Activated CD4-positive, alpha-beta T cell treated with anti-CD3 and anti-CD28 coated beads for 48 hours (primary cell): ENCODE results near the gene LTA.

Source experiments
- DNase-seq: peaks from one replicate; pipeline ENCODE4 v3.0.0-alpha.2; 2020

Gene LTA

DNA sequence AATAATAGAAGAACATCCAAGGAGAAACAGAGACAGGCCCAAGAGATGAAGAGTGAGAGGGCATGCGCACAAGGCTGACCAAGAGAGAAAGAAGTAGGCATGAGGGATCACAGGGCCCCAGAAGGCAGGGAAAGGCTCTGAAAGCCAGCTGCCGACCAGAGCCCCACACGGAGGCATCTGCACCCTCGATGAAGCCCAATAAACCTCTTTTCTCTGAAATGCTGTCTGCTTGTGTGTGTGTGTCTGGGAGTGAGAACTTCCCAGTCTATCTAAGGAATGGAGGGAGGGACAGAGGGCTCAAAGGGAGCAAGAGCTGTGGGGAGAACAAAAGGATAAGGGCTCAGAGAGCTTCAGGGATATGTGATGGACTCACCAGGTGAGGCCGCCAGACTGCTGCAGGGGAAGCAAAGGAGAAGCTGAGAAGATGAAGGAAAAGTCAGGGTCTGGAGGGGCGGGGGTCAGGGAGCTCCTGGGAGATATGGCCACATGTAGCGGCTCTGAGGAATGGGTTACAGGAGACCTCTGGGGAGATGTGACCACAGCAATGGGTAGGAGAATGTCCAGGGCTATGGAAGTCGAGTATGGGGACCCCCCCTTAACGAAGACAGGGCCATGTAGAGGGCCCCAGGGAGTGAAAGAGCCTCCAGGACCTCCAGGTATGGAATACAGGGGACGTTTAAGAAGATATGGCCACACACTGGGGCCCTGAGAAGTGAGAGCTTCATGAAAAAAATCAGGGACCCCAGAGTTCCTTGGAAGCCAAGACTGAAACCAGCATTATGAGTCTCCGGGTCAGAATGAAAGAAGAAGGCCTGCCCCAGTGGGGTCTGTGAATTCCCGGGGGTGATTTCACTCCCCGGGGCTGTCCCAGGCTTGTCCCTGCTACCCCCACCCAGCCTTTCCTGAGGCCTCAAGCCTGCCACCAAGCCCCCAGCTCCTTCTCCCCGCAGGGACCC lies 2.3 kb downstream of the LTA start:
- peak; percentile 77 for DNase-seq

DNA sequence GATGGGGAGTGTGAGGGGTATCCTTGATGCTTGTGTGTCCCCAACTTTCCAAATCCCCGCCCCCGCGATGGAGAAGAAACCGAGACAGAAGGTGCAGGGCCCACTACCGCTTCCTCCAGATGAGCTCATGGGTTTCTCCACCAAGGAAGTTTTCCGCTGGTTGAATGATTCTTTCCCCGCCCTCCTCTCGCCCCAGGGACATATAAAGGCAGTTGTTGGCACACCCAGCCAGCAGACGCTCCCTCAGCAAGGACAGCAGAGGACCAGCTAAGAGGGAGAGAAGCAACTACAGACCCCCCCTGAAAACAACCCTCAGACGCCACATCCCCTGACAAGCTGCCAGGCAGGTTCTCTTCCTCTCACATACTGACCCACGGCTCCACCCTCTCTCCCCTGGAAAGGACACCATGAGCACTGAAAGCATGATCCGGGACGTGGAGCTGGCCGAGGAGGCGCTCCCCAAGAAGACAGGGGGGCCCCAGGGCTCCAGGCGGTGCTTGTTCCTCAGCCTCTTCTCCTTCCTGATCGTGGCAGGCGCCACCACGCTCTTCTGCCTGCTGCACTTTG lies 3.3 kb downstream of the LTA start, which contains the start of gene TNF:
Gene TNF (plus strand): TSS at position 231 of the 567 bp plus-strand sequence. CDS start 177 bp downstream, at position 408.
- DNase-seq = peak; percentile 92

DNA sequence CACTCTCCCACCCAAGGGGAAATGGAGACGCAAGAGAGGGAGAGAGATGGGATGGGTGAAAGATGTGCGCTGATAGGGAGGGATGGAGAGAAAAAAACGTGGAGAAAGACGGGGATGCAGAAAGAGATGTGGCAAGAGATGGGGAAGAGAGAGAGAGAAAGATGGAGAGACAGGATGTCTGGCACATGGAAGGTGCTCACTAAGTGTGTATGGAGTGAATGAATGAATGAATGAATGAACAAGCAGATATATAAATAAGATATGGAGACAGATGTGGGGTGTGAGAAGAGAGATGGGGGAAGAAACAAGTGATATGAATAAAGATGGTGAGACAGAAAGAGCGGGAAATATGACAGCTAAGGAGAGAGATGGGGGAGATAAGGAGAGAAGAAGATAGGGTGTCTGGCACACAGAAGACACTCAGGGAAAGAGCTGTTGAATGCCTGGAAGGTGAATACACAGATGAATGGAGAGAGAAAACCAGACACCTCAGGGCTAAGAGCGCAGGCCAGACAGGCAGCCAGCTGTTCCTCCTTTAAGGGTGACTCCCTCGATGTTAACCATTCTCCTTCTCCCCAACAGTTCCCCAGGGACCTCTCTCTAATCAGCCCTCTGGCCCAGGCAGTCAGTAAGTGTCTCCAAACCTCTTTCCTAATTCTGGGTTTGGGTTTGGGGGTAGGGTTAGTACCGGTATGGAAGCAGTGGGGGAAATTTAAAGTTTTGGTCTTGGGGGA lies 4.0 kb downstream of the LTA start:
- no peak for DNase-seq

DNA sequence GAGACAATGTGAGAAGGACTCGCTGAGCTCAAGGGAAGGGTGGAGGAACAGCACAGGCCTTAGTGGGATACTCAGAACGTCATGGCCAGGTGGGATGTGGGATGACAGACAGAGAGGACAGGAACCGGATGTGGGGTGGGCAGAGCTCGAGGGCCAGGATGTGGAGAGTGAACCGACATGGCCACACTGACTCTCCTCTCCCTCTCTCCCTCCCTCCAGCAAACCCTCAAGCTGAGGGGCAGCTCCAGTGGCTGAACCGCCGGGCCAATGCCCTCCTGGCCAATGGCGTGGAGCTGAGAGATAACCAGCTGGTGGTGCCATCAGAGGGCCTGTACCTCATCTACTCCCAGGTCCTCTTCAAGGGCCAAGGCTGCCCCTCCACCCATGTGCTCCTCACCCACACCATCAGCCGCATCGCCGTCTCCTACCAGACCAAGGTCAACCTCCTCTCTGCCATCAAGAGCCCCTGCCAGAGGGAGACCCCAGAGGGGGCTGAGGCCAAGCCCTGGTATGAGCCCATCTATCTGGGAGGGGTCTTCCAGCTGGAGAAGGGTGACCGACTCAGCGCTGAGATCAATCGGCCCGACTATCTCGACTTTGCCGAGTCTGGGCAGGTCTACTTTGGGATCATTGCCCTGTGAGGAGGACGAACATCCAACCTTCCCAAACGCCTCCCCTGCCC lies 4.9 kb downstream of the LTA start:
- DNase-seq = peak; percentile 67

DNA sequence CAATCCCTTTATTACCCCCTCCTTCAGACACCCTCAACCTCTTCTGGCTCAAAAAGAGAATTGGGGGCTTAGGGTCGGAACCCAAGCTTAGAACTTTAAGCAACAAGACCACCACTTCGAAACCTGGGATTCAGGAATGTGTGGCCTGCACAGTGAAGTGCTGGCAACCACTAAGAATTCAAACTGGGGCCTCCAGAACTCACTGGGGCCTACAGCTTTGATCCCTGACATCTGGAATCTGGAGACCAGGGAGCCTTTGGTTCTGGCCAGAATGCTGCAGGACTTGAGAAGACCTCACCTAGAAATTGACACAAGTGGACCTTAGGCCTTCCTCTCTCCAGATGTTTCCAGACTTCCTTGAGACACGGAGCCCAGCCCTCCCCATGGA lies 5.5 kb downstream of the LTA start:
- no peak for DNase-seq

DNA sequence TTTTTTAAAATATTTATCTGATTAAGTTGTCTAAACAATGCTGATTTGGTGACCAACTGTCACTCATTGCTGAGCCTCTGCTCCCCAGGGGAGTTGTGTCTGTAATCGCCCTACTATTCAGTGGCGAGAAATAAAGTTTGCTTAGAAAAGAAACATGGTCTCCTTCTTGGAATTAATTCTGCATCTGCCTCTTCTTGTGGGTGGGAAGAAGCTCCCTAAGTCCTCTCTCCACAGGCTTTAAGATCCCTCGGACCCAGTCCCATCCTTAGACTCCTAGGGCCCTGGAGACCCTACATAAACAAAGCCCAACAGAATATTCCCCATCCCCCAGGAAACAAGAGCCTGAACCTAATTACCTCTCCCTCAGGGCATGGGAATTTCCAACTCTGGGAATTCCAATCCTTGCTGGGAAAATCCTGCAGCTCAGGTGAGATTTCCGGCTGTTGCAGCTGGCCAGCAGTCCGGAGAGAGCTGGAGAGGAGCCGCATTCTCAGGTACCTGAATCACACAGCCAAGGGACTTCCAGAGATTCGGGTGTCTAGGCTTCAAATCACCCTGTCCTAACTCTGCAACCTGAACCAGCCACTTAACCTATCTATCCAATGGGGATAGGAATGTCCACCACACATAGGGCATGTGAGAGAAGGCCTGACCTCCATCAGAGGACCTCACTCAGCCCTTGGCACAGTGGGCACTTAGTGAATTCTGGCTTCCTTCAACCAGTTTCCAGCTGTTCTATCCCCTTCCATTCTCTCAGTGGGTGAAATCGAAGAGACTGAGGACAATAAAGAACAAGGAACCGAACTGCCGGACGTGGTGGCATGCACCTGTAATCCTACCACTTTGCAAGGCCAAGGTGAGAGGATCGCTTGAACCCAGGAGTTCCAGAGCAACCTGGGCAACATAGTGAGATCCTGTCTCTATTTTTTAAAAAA lies 6.4 kb downstream of the LTA start:
- DNase-seq = peak; percentile 47

DNA sequence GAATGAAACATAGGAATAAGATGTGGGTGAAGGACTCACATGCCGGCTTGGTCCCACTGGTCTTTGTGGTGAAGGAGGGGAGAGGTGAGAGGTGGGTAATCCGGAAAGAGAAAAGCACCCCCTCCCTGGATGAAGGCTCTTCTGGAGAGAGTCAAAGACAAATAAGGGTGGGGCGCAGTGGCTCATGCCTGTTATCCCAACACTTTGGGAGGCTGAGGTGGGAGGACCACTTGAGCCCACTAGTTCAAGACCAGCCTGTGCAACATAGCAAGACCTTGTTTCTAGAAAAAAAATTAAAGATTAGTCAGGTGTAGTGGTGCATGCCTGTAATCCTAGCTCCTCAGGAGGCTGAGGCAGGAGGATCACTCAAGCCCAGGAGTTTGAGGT lies 7.0 kb downstream of the LTA start:
- peak; percentile 34 for DNase-seq

DNA sequence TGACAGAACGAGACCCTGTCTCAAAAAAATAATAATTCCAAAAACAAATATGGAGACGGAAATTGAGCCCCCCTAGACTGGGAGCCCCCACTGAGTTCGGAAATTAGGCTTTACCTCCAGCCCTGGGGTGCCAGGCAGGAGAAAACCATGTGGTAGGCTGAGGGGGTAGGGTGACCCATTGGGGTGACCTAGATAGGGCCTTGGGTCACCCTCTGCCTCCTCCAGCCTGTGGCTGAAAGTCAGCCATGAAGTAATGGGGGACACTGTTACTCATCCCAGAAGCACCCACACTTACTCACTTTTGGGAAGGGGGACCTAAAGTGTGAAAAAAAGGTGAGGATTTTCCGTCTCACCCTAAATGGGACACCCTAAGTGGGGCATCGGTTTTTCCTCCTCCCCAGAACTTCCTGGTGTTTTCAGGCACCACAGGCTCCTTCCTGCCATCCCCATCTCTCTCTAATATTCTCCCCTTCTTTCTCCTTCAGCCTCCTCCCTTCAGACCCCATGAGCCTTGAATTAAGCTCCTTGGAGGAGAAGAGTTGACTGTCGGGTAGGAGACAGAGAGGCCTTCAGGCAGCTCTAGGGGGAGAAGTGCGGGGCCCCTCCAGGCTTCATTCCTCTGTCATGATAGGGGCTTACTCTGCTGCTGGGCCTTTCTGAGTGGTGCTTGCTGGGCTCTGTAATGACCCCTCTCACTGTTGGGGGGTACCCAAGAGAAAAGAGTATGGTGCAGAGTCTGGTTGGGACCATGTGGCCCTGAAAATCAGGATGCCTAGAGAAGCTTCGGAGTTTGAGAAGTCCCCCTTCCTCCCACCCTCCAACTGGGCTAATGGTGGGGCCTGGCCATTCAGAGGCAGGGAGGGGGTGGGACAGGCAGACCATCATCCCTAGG lies 7.7 kb downstream of the LTA start:
- DNase-seq = peak; percentile 51

DNA sequence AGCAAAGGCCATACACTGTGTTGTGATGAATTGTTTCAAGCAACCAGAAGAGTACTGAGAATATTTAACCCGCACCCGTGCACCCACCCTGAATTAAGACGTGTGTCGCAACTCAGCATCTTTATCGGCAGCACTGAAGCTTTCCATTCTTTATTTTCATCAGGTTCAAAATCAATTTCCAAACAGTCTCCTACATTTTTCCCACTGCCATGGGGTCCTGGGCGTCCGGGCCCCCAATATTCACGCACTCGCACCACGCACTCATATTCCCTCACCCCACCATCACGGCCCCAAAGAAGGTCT lies 8.3 kb downstream of the LTA start:
- DNase-seq = peak; percentile 28

DNA sequence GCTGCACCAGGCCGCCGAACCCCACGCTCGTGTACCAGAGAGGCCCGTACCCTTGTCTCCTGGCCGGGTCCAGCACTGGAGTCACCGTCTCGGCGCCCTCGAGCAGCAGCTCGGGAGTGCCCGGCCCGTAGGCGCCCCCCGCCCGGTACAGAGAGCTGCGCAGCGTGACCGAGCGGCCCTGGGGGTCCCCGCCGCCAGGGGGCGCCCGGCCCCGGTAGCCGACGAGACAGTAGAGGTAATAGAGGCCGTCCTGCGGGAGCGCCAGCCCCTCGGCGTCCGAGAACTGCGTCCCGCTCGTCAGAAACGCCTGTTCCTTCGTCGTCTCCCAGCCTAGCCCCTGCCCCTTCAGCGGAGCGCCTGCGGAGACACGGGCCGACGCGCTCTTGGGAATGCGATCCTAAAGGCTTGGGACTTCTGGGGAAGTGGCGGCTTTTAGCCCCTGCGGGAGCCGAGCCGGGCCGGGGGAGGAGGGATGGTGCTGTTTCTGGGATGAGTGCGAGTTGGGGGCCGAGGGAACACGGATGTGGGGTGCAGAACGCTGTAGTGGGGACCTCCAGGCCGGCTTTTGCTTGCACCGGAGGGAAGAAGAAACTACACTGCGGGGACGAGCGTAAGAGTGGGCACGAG lies 8.8 kb downstream of the LTA start:
- DNase-seq = peak; percentile 92

DNA sequence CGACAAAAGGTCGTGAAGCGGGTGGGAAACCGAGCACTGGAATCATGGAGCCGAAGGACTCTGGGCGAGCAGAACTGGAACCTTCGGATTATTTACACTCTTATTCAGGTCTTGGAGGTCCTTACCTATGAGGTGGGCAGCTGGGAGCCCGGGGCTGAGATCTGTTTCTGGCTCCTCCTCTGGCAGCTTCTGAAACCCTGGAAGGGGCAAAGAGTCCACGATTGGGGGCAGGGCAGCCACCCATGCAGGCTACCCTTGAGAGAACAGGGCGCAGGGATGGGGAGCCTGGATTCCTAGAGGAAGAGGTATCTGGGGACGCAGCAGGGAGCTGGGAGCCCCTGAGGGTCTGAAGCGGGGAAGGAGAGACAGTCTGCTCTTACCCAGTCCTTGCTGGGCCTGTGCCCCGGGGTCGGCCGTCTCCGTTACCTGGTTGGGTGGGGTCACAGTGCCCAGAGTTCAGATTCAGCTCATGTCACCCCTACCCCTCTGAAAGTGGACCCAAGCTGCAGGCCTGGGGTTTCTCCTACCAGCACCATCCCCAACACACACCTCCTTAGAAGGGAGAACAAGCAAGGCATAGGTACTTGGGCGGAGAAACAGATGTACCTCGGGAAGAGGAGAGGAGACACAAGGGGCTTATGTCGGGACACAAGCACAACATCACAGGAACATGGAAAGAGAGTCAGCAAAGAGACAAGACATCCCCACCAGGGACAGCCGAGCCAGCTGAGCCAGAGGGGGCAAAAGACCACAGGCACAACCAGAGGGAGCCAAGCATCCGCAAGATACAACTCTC lies 9.5 kb downstream of the LTA start:
- DNase-seq = peak; percentile 24

DNA sequence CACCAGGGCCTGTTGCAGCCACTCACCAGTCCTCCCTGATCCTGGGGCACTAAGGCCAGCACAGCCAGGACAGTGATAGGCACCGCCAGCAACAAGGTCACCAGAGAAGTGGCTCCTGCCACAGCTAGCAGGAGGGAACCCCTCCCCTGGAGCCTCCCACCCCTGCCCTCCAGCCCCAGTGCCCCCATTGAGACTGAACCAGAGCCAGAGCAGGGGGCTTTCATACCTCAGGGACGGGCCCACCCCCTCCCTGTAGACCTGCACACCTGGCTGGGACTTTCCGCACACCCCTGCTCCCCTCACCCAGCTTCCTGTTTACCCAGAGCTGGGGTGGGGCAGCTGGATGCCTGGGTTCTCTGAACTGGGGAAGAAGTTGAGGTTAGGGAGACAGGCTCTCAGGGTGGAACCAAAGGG lies 10.1 kb downstream of the LTA start, which contains the start of gene LTB:
Gene LTB (minus strand): TSS at position 195 of the 414 bp plus-strand sequence. CDS start 7 bp downstream, at position 188.
- peak; percentile 40 for DNase-seq

DNA sequence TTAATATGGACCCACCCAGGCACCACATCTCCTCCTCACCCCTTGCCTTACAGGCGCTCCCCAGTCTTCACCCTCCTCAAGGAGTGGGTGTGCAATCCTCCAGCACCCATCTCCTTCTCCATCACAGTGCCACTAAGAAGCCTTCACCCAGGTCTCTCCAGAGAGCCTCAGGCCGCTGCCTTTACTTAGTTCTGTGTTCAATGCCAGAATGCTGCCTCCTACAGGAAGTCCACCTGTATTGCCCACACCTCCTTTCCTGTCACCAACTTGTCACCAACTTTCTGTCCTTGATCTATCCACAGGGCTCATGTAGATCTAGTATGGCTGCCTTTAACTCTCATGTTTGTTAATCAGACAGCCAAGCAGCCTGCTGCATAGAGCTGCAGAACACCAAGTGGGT lies 13.4 kb downstream of the LTA start:
- DNase-seq = peak; percentile 73

DNA sequence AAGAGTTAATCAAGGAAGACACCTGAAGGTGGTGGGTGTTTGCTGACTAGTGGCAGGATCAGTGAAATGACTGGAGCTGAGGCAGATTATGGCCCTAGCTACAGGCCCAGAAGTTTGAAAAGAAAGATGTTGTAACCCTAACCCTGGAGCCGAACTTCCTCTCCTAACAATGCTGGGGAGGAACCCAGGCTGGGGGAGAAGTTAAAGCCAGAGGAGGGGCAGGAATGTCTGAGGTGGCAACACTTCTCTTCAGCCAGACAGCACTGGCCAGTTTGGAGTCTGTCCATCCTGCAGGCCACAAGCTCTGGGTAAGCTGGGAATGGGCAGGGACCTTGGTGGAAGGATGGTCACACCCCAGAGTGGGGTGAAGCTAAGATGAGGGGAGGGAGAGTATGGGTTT lies 13.9 kb downstream of the LTA start, which contains the start of gene LST1:
Gene LST1 (plus strand): TSS at position 270 of the 400 bp plus-strand sequence. CDS start 1,023 bp downstream, outside the sequence.
- DNase-seq = peak; percentile 14

DNA sequence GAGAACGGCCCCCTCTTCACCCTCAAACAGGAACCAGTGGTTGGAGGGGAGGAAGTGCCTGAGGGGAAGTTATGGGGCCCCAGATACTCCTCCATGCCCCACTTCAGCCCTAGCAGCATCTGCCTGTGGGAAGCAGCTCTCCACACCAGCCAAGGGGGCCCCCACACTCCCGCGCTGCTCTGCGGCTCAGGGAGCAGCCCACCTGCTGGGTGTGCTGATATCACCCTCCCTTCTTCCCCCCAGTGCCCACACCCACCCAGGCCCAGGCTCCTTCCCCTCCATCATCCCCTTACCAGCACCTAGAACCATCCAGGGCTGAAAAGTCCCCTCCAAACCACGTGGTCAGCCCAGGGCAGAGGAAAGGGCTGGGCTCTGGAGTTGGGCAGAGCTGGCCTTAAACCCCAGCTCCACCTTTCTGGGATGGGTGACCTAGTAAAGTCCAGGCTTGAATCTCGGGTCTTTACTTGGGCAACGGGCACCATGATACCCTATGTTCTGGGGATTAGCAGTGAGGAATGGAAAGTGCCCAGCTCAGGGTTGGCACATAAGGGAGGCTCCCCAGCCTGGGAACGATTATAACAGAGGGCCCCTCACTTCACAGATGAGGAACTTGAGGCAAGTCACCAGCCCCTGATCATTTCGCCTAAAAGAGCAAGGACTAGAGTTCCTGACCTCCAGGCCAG lies 14.7 kb downstream of the LTA start:
- DNase-seq = peak; percentile 15

DNA sequence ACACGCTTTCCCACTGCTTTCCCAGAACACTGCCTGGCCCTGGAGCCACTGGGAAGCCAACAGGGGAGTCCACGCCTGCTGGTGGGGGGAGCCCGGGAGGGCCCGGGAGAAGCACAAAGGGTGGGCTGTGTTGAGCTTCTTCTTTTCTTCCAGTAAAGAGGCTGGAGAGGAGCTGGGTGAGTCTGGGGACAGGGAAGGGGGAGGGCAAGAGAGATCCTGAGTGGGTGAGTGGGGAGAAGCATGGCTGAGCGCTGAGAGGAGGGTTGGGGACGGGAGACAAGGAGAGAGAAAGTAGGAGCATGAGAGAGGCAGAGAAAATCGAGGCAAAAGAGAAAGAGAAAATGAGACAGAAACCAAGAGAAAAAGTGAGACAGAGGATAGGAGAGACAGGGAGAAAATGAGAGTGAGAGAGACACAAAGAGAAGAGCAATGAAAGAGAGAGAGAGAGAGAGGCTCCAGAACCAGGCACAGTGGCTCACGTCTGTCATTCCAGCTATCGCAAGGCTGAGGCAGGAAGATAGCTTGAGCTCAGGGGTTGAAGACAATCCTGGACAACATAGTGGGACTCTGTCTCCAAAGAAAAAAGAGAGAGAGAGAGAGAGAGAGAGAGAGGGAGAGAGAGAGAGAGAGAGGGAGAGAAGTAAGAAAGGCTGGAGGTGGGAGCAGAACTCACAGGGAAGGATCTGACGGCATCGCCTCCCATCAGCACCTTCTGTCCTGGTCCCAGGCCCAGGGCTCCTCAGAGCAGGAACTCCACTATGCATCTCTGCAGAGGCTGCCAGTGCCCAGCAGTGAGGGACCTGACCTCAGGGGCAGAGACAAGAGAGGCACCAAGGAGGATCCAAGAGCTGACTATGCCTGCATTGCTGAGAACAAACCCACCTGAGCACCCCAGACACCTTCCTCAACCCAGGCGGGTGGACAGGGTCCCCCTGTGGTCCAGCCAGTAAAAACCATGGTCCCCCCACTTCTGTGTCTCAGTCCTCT lies 16.0 kb downstream of the LTA start:
- no peak for DNase-seq
